ENCODE results near the gene SIM1. TPM values are rescaled to one million over a fixed set of nuclear protein-coding genes. Genes with fewer than 3 reads are reported as not detected.

SIM1 gene
- total RNA-seq, 1 donor from 2014 or later: 0.41 TPM

DNA sequence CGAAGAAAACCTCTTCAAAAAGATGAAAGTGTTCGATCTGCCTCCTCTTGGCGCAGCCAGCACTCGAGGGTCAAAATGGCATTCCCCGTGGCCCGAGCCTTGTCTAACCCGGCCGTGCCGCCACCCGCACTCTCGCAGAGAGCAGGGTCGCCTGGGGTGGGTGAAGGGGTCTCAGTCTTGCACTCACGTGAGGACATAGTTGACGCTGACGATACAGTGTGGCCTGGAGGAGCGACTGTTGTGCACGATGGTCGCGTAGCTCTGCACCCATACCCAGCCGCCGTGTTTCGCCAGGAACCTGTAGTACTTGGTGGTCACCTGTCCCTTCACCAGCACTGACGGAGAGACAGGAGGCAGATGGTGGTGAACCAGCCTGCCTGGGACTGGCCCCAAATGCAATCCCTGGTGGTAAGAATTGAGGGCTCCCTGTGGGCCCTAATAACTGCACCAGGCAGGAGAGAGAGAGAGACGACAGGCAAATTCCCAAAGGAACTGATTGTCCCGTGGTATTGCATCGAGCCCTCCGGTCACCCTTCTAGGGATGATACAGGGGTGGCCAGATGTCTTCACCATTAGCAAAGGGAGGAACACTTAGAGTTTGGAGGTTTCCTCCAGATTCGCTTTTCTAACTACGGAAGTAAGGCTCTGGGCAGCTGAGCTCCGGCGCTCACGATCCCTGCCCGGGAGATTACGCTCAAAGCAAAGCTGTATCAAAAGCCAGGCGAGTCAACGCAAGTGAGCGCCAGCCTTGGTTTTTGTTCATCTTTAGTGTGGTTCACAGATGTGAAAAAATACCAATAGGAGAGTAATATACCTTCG, 17.4 kb downstream of the SIM1 start:
- Mint-ChIP-seq H3K36me3 (ENCODE audit: low read depth, unreplicated experiment) (no peaks in the 10 kb centered on the region), H3K27ac (ENCODE audit: unreplicated experiment) (no peak overlapping the region), H3K27me3 (ENCODE audit: unreplicated experiment) (peaks cover 4% of the 10 kb centered on the region), H3K4me3 (ENCODE audit: unreplicated experiment) (no peak overlapping the region), H3K4me1 (ENCODE audit: unreplicated experiment) (no peaks in the 10 kb centered on the region), H3K9me3 (ENCODE audit: unreplicated experiment) (no peaks in the 10 kb centered on the region)
- TF ChIP-seq, protein P1, sequence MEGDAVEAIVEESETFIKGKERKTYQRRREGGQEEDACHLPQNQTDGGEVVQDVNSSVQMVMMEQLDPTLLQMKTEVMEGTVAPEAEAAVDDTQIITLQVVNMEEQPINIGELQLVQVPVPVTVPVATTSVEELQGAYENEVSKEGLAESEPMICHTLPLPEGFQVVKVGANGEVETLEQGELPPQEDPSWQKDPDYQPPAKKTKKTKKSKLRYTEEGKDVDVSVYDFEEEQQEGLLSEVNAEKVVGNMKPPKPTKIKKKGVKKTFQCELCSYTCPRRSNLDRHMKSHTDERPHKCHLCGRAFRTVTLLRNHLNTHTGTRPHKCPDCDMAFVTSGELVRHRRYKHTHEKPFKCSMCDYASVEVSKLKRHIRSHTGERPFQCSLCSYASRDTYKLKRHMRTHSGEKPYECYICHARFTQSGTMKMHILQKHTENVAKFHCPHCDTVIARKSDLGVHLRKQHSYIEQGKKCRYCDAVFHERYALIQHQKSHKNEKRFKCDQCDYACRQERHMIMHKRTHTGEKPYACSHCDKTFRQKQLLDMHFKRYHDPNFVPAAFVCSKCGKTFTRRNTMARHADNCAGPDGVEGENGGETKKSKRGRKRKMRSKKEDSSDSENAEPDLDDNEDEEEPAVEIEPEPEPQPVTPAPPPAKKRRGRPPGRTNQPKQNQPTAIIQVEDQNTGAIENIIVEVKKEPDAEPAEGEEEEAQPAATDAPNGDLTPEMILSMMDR (IDR thresholded peaks at IDR 0.05; ENCODE audit: unreplicated experiment): no peak
- no peak for DNase-seq (ENCODE audit: low spot score)

DNA sequence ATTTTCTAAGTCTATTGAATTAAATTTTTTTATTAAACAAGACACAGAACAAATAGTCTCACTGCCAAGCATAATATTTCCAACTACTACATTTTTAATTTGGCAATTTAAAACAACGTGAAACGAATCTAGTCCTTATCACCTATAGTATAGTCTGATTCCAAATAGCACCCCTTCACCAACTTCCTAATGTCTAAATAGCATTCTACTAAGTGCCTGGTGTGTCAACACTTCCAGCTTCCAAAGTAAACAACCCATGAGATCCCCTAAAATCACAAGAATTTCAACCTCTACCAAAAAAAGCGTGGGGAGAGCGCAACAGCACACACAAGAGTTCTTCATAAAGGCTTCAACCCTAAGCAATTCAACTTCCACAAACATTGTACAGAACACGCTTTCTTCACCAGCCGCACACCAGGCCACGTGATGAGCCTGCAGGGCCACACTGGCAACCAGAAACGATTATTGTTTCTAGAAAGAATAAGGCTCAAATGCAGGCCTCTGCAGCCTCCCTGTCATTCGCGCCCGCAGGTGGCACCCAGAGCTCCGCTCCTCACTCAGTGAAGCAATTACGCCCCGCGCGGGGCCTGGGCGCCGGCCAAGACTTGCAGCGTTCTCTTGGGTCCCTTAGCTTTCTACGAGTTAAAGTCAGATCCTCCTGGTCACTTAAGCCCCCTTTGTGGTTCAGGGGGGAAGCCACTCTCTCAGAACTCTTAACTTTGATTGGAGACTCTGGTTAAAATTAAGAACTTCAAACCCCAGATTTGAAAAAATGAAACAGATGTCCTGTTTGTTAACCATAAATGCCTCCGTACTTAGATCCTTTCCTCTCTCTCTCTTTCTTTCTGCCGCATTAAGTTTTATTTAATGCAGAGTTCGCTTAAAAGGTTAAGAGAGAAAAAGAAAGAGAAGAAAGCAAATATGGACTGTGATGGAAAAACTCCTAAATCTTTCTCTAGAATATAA, 18.3 kb downstream of the SIM1 start:
- H3K27me3 Mint-ChIP-seq (ENCODE audit: unreplicated experiment): peaks cover 8% of the 10 kb centered on the region
- no peak overlapping the region for H3K4me3 Mint-ChIP-seq (ENCODE audit: unreplicated experiment)
- DNase-seq (ENCODE audit: low spot score): no peak

DNA sequence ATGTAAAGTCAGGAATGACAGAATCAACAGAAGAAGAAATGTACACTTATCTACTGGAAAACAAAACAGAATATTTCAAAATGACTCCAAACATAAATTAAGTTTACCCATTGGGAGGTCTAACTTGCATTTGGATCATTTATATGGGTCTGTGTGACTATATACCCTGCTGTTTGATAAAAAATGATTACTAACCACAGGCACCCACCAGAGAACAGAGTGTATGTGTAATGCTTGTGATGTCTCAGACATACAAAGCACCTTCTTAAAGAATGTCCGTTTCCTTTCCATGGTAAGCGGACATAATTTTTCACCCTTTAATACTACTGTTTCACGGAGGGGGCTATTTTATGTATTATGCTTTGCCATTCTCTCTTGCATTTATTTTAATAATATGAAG, 19.2 kb downstream of the SIM1 start:
- TF ChIP-seq, protein P1 (IDR thresholded peaks at IDR 0.05; ENCODE audit: unreplicated experiment): no peak
- Mint-ChIP-seq H3K27ac (ENCODE audit: unreplicated experiment) (no peak overlapping the region), H3K27me3 (ENCODE audit: unreplicated experiment) (peaks cover 8% of the 10 kb centered on the region), H3K36me3 (ENCODE audit: low read depth, unreplicated experiment) (no peaks in the 10 kb centered on the region), H3K9me3 (ENCODE audit: unreplicated experiment) (no peaks in the 10 kb centered on the region), H3K4me3 (ENCODE audit: unreplicated experiment) (no peak overlapping the region), H3K4me1 (ENCODE audit: unreplicated experiment) (no peaks in the 10 kb centered on the region)
- no peak for DNase-seq (ENCODE audit: low spot score)

More for the DNA sequence above, 18.3 kb downstream of the SIM1 start:
- Mint-ChIP-seq H3K27ac (ENCODE audit: unreplicated experiment) (no peak overlapping the region), H3K4me1 (ENCODE audit: unreplicated experiment) (no peaks in the 10 kb centered on the region), H3K36me3 (ENCODE audit: low read depth, unreplicated experiment) (no peaks in the 10 kb centered on the region), H3K9me3 (ENCODE audit: unreplicated experiment) (no peaks in the 10 kb centered on the region)
- TF ChIP-seq, protein P1 (IDR thresholded peaks at IDR 0.05; ENCODE audit: unreplicated experiment): no peak

DNA sequence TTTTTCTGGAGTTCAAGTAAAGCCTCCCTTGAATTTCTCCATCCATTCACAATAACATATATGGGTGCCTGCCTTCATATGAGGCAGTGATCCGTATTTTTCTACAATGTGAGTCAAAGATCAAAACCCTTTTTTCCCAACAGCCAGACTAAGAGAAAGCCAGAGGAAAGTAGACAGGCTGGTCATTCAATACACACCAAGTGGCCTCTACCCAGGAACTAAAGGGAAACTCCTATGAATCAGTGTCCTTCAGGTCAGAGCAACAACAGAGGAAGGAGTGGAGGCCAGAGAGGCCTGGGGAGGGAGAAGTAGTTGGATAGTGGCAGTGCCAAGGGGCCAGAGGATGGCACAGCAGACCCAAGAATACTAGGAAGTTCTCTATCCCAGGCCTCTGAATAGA, 23.8 kb downstream of the SIM1 start:
- peaks cover 3% of the 10 kb centered on the region for H3K27me3 Mint-ChIP-seq (ENCODE audit: unreplicated experiment)
- H3K9me3 Mint-ChIP-seq (ENCODE audit: unreplicated experiment): no peaks in the 10 kb centered on the region
- no peaks in the 10 kb centered on the region for H3K36me3 Mint-ChIP-seq (ENCODE audit: low read depth, unreplicated experiment)
- TF ChIP-seq, protein P1 (IDR thresholded peaks at IDR 0.05; ENCODE audit: unreplicated experiment): no peak
- no peak for DNase-seq (ENCODE audit: low spot score)
- no peak overlapping the region for H3K27ac Mint-ChIP-seq (ENCODE audit: unreplicated experiment)
- H3K4me3 Mint-ChIP-seq (ENCODE audit: unreplicated experiment): no peak overlapping the region
- no peaks in the 10 kb centered on the region for H3K4me1 Mint-ChIP-seq (ENCODE audit: unreplicated experiment)

Data from endothelial cell (in vitro differentiated cells).